ENCODE results near the gene OSBPL6.

OSBPL6 gene

GRCh38 chr2:178242552-178242883 is 48.2 kb downstream of the OSBPL6 start:
- no peak for DNase-seq

DNA sequence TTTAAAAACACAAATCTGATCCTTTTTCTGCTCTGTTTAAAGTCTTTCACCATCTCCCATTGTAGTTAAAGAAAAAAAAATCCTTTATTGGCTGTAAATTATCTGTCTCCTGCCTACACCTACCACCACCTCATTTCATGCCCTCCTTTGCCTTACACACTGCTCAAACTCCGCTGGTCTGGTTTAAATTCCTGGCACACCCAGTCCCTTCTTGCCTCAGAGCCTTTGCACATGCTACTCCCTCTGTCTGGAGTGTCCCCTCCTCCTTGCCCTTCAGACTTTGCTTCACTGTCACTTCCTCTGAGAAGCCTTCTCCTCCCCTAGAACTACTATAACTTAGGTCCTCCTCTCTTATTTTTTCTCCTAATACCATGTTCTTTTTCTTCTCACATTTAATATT is 49.6 kb downstream of the OSBPL6 start:
- no peak for DNase-seq

DNA sequence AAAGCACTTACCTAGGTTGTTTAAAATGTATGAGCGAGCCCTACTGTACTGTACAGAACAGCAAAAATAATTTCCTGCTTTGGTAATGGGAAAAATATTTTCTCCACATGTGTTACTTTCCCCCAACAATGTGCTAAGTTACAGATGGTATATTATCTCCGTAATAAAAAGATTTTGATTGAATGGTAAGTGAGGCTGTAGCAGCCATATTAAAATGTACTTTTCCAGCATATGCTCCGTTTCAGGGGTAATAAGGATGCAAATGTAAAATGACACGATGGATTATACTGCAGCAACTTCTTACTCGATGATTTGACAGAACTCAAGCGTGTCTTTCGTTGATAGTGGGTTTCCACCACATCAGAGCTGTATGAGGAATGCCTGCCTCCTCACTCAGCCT is 50.5 kb downstream of the OSBPL6 start:
- no peak for DNase-seq

GRCh38 chr2:178246696-178247095 is 52.4 kb downstream of the OSBPL6 start:
- no peak for DNase-seq

DNA sequence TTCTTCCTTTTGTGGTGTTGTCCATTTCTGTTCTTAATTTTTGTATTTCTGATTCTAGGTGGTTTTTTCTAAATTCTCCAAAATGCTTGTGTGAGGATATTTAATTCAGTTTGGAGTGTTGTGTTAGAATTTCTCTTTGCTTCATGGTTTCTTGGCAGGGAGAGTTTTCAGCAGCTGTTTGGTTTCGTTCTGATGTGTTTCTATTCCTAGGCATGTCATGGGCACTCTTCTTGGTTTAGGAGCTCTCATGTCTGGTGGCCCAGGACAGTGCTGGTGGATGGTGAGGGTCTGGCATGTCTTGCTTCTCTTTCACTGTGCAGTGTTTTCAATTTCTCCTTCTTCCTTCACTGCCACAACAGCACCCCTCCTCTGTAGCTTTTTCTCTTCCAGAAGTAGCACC is 52.9 kb downstream of the OSBPL6 start:
- DNase-seq, result no peak

- no peak for DNase-seq
These were observed 56.1 kb downstream of the OSBPL6 start for GRCh38 chr2:178250429-178250828.

GRCh38 chr2:178251151-178251955 is 57.0 kb downstream of the OSBPL6 start:
- DNase-seq, result no peak

- DNase-seq, result no peak
These were observed 62.2 kb downstream of the OSBPL6 start for GRCh38 chr2:178256382-178257042.

DNA sequence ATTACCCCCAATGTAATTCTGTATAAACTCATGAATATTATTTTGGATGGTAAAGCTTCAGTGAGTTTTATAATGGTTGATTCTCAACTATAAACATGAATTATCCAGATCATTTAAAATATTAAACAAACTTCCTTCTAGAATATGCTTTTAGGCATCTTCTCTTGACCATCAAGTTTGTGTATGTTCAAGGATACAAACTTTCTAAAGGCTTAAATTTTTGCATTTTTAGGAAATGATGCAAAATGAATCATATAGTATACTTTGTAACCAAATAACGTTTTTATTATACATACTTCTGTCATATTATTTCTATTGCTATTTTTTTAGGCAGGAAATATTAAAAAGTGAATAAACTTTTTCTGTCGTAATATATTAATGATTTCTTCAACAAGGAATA is 62.8 kb downstream of the OSBPL6 start:
- no peak for DNase-seq

GRCh38 chr2:178258916-178259315 is 64.6 kb downstream of the OSBPL6 start:
- DNase-seq, result no peak

GRCh38 chr2:178263159-178263860 is 69.0 kb downstream of the OSBPL6 start:
- DNase-seq, result no peak

DNA sequence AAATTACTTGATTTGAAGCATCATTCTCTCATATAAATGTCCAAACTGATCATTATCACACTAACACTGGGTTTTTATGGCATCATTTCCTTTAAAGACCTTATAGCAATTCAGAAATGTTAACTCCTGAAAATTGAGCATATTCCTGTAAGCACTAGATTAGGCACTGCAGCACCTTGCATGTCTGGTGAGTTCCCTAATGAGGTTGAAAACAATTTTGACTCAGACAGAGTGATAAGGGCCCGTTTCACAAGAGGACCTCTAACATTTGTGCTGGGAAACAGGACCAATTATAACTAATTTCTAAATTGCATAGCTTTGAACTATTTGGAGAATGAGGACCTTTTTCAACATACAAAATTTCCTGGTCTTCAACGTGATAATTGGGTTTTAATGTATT is 69.9 kb downstream of the OSBPL6 start:
- DNase-seq, result no peak

GRCh38 chr2:178265851-178266250 is 71.5 kb downstream of the OSBPL6 start:
- no peak for DNase-seq

DNA sequence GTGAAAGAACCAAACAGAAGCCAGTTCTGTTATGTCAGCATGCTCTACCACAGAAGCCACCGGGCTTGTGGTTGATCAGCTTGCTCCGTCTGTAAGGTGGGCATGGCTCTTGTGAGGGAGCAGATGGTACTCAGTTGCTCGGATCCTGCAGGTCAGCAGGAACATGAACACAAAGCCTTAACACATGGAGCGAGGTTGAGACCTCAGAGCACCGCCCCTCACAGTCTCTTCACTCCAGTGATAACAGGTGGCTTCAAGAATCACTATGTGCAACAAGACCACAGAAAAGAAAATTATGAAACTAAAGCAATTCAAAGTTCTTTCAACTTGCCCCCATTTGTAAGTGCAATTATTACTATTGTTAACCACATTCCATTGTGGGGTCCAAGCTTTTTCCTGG is 72.1 kb downstream of the OSBPL6 start:
- DNase-seq, result no peak

DNA sequence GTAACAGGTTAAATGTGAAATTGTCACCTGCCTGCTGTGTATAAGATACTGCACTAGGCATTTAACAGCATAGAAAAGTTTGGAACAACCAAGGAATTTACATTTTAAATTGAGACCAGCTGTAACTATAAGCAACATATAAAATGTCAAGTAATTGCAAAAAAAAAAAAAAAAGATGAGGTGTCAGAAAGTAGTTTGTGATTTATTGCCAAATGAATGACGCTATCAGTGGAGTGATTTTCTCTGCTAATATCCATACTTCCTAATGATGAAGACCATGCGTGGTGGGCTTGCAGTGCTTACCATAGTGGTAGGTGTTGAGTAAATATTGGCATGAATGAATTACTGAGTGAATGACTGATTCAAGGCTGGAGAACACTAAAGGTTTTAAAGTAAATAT is 73.3 kb downstream of the OSBPL6 start:
- no peak for DNase-seq

DNA sequence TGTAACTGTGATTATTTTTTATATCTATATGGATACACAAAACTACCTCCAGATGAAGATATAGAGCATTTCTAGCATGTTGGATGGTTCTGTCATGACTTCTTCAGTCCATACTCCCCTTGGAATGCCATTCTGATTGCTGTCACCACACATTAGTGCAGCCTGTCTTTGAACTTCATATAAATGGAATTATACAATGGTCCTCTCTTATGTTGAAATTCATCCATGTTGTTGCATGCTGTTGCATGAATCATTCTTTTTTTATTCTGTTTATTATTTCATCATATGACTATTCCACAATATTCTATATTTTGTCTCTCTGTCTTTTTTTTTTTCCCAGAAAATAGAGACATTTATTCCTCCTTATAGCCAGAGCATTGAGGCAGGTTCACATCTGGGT is 74.1 kb downstream of the OSBPL6 start:
- DNase-seq, result no peak

- no peak for DNase-seq
These were observed 75.3 kb downstream of the OSBPL6 start for GRCh38 chr2:178269438-178270224.

- DNase-seq, result no peak
These were observed 76.0 kb downstream of the OSBPL6 start for GRCh38 chr2:178270338-178270737.

DNA sequence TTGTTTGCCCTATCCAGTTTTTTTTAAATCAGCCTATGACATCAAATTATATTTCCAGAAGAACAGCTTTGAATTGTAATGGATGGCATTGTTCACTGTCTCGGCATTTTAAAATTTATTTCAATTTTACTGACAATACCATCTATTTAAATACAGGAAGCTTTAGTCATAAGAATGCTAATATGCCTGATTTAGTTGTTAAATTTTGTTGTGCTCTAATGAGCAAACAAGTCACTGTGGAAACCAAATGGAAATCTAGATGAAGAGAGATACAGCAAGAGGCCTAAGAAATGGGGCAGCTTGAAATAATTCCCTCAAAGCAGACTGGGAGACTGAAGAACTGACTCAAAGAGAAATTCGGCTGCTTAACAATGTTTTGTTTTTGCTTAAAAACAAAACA is 76.8 kb downstream of the OSBPL6 start:
- no peak for DNase-seq

GRCh38 chr2:178271629-178272333 is 77.5 kb downstream of the OSBPL6 start:
- DNase-seq, result no peak

GRCh38 chr2:178273787-178274360 is 79.6 kb downstream of the OSBPL6 start:
- no peak for DNase-seq

- DNase-seq, result no peak
These were observed 81.3 kb downstream of the OSBPL6 start for GRCh38 chr2:178275600-178275999.
